OCI-LY1 (cell line): ENCODE measurements around the gene LPA.
"Not testable (repeated sequence)": the region's sequence is repeated elsewhere in the genome, so short reads cannot be mapped to it uniquely, and the experiment has no call there.

Experiments
- H2AFZ ChIP-seq: fragments of 200-600 bp; sonication (generic), shearing (Covaris generic); 2 replicates; pipeline ENCODE4 v1.6.0; 2014; ENCODE audit warnings: antibody characterized with exemption, mild to moderate bottlenecking, low read length
- H3F3A ChIP-seq: fragments of 200-600 bp; sonication (generic), shearing (Covaris generic); 2 replicates; pipeline ENCODE4 v1.6.0; 2014; ENCODE audit warnings: mild to moderate bottlenecking, antibody characterized with exemption, low read length, moderate library complexity; ENCODE audit not compliant: insufficient read depth
- H3K27ac ChIP-seq: fragments of 200-600 bp; sonication (generic); 2 replicates; pipeline ENCODE4 v1.5.1; 2014; ENCODE audit warnings: low read length, mixed run types, mild to moderate bottlenecking, low read depth; ENCODE audit not compliant: poor library complexity, severe bottlenecking
- H3K27me3 ChIP-seq: fragments of 200-600 bp; sonication (generic); 2 replicates; pipeline ENCODE4 v1.6.0; 2014; ENCODE audit warnings: antibody characterized with exemption, mild to moderate bottlenecking, low read length, moderate library complexity; ENCODE audit not compliant: insufficient read depth
- H3K36me3 ChIP-seq: fragments of 200-600 bp; sonication (generic); 2 replicates; pipeline ENCODE4 v1.6.1; 2014; ENCODE audit warnings: mild to moderate bottlenecking, antibody characterized with exemption, low read length, moderate library complexity, mixed read lengths; ENCODE audit not compliant: insufficient read depth
- H3K4me1 ChIP-seq: fragments of 200-600 bp; sonication (generic); 2 replicates; pipeline ENCODE4 v1.5.1; 2014; ENCODE audit warnings: mild to moderate bottlenecking, low read length, moderate library complexity; ENCODE audit not compliant: insufficient read depth, severe bottlenecking
- H3K4me2 ChIP-seq: fragments of 200-600 bp; sonication (generic), shearing (Covaris generic); 2 replicates; pipeline ENCODE4 v1.6.1; 2014; ENCODE audit warnings: low read length
- H3K4me3 ChIP-seq: fragments of 200-600 bp; sonication (generic); 2 replicates; pipeline ENCODE4 v1.5.1; 2014; ENCODE audit warnings: low read length, low read depth, mild to moderate bottlenecking, mixed read lengths; ENCODE audit not compliant: poor library complexity, severe bottlenecking
- H3K79me2 ChIP-seq: fragments of 200-600 bp; shearing (Covaris generic); 2 replicates; pipeline ENCODE4 v1.6.1; 2016; ENCODE audit warnings: mixed run types, low read length, mixed read lengths; ENCODE audit not compliant: insufficient read depth
- H3K9ac ChIP-seq: fragments of 200-600 bp; sonication (generic), shearing (Covaris generic); 2 replicates; pipeline ENCODE4 v1.6.1; 2014; ENCODE audit warnings: mild to moderate bottlenecking, low read length, mixed read lengths
- H3K9me2 ChIP-seq: fragments of 200-600 bp; sonication (generic), shearing (Covaris generic); 2 replicates; pipeline ENCODE4 v1.6.1; 2014; ENCODE audit warnings: low read depth, mild to moderate bottlenecking, low read length, mixed read lengths
- H3K9me3 ChIP-seq: fragments of 200-600 bp; shearing (Covaris generic); 2 replicates; pipeline ENCODE4 v1.6.1; 2014; ENCODE audit warnings: low read length, mixed read lengths
- H4K20me1 ChIP-seq: fragments of 200-600 bp; sonication (generic), shearing (Covaris generic); 2 replicates; pipeline ENCODE4 v1.6.0; 2016; ENCODE audit warnings: mild to moderate bottlenecking, low read length; ENCODE audit not compliant: insufficient read depth
- CTCF ChIP-seq: fragments of 200-600 bp; sonication (generic), shearing (Covaris generic); IDR thresholded peaks from 2 replicates; pipeline ENCODE4 v1.5.1; 2017; ENCODE audit warnings: mild to moderate bottlenecking, antibody characterized with exemption, low read length, moderate library complexity, mixed read lengths
- EZH2 ChIP-seq: fragments of 200-600 bp; sonication (generic), shearing (Covaris generic); IDR thresholded peaks from 2 replicates; pipeline ENCODE4 v1.8.0; 2017; ENCODE audit warnings: borderline replicate concordance, mixed run types, mild to moderate bottlenecking, antibody characterized with exemption, low read length, moderate library complexity, mixed read lengths

The LPA gene

GRCh38 chr6:160691617-160692016, 27.5 kb upstream of the LPA start:
- H3K9me3 ChIP-seq, result no peaks in the 10 kb centered on the region
- no peak overlapping the region for H2AFZ ChIP-seq
- no peaks in the 10 kb centered on the region for H3F3A ChIP-seq
- no peak overlapping the region for H3K27ac ChIP-seq
- H3K36me3 ChIP-seq, result no peaks in the 10 kb centered on the region
- H4K20me1 ChIP-seq, result no peaks in the 10 kb centered on the region
- H3K4me2 ChIP-seq, result no peak overlapping the region
- no peak for TF ChIP-seq EZH2
- no peak for TF ChIP-seq CTCF
- no peak overlapping the region for H3K4me3 ChIP-seq
- H3K9ac ChIP-seq, result no peak overlapping the region
- H3K27me3 ChIP-seq, result no peaks in the 10 kb centered on the region
- no peaks in the 10 kb centered on the region for H3K79me2 ChIP-seq
- no peaks in the 10 kb centered on the region for H3K4me1 ChIP-seq
- H3K9me2 ChIP-seq, result no peaks in the 10 kb centered on the region

- no peak overlapping the region for H3K4me3 ChIP-seq
- TF ChIP-seq EZH2, result no peak
- no peaks in the 10 kb centered on the region for H3K4me1 ChIP-seq
- H3K9me2 ChIP-seq, result no peaks in the 10 kb centered on the region
- H4K20me1 ChIP-seq, result no peaks in the 10 kb centered on the region
- no peaks in the 10 kb centered on the region for H3K9me3 ChIP-seq
- H3K9ac ChIP-seq, result no peak overlapping the region
- no peaks in the 10 kb centered on the region for H3K79me2 ChIP-seq
- H3K27ac ChIP-seq, result no peak overlapping the region
- no peaks in the 10 kb centered on the region for H3K27me3 ChIP-seq
- H2AFZ ChIP-seq, result no peak overlapping the region
- no peaks in the 10 kb centered on the region for H3F3A ChIP-seq
- no peaks in the 10 kb centered on the region for H3K36me3 ChIP-seq
- H3K4me2 ChIP-seq, result no peak overlapping the region
Measured at GRCh38 chr6:160690458-160690857, 26.4 kb upstream of the LPA start.

- Histone ChIP-seq H3K4me1 (no peaks in the 10 kb centered on the region), H2AFZ (no peak overlapping the region), H3K9me3 (no peaks in the 10 kb centered on the region), H4K20me1 (no peaks in the 10 kb centered on the region), H3K9me2 (no peaks in the 10 kb centered on the region), H3K79me2 (no peaks in the 10 kb centered on the region), H3K36me3 (no peaks in the 10 kb centered on the region), H3K4me2 (no peak overlapping the region), H3K27me3 (no peaks in the 10 kb centered on the region), H3K27ac (no peak overlapping the region), H3K9ac (no peak overlapping the region), H3K4me3 (no peak overlapping the region), H3F3A (no peaks in the 10 kb centered on the region)
- TF ChIP-seq EZH2, result no peak
- TF ChIP-seq CTCF, result no peak
Measured at GRCh38 chr6:160685762-160686450, 21.8 kb upstream of the LPA start.

GRCh38 chr6:160685101-160685761, 21.2 kb upstream of the LPA start:
- not testable (repeated sequence) for H2AFZ ChIP-seq, H3K27ac ChIP-seq, H3F3A ChIP-seq, H4K20me1 ChIP-seq, H3K79me2 ChIP-seq, H3K9me2 ChIP-seq, H3K4me1 ChIP-seq, H3K36me3 ChIP-seq, H3K9me3 ChIP-seq, H3K27me3 ChIP-seq, H3K4me3 ChIP-seq, H3K4me2 ChIP-seq, H3K9ac ChIP-seq
